ENCODE measurements around the gene CAP2.

Gene CAP2, protein sequence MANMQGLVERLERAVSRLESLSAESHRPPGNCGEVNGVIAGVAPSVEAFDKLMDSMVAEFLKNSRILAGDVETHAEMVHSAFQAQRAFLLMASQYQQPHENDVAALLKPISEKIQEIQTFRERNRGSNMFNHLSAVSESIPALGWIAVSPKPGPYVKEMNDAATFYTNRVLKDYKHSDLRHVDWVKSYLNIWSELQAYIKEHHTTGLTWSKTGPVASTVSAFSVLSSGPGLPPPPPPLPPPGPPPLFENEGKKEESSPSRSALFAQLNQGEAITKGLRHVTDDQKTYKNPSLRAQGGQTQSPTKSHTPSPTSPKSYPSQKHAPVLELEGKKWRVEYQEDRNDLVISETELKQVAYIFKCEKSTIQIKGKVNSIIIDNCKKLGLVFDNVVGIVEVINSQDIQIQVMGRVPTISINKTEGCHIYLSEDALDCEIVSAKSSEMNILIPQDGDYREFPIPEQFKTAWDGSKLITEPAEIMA

GRCh38 chr6:17392978-17393891 lies at the start of gene CAP2:
TSS of gene CAP2 (plus strand) at chr6:17393595. CDS start at chr6:17421556, 27,961 bp downstream.
- no peak for DNase-seq (ENCODE audit: low read depth)

DNA sequence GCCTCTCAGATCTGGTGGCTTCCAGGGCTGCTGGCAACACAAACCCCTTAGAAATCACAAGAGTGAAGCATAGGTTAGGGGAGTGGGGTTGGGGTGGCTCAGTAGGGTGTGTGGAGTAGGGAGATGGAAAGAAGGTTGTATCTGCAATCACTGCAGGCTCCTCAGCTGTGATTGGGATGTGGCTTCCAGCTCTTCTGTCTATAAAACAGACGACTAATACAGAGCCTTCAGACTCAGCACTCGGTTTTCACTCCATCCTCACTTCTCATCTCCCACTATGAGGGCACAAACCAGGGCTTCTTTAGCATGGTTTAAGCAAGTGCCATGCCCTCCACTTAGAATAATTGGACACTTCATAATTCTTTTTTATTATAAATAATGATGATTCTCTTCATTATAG lies 46.4 kb upstream of the CAP2 start:
- DNase-seq (ENCODE audit: low read depth) = no peak

- DNase-seq (ENCODE audit: low read depth) = no peak
Observed at GRCh38 chr6:17349427-17349826, 44.0 kb upstream of the CAP2 start.

DNA sequence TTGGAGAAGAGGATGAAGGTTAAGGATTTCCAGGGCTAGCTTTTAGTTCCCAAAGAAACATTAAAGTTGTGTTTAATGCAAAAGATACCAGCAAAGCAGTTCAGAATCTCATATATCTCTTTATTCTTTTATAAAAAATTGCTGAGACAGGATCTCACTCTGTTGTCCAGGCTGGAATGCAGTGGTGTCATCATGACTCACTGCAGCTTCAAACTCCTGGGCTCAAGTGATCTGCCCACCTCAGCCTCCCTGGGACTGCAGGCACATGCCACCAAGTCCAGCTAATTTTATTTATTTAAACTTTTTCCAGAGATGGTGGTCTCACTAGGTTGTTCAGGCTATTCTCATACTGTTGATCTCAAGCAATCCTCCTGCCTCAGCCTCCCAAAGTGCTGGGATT lies 41.1 kb upstream of the CAP2 start:
- no peak for DNase-seq (ENCODE audit: low read depth)

- no peak for DNase-seq (ENCODE audit: low read depth)
Observed at GRCh38 chr6:17353440-17354175, 39.8 kb upstream of the CAP2 start.

- DNase-seq (ENCODE audit: low read depth) = no peak
Observed at GRCh38 chr6:17354700-17355403, 38.5 kb upstream of the CAP2 start.

DNA sequence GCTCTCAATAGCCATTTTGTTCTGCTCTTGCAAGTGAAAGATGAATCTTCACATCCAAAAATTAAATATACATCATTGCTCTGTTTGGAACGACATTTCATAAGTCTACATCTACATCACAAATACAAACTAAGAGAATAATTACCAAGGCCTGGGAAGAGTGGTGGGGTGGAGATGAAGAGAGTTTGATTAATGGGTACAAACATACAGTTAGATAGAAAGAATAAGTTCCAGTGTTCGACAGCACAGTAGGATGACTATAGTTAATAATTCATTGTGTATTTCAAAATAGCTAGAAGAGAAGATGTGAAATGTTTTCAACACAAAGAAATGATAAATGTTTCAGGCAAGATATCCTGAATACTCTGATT lies 38.0 kb upstream of the CAP2 start:
- DNase-seq (ENCODE audit: low read depth) = no peak

GRCh38 chr6:17358515-17358914 lies 34.9 kb upstream of the CAP2 start:
- no peak for DNase-seq (ENCODE audit: low read depth)

- no peak for DNase-seq (ENCODE audit: low read depth)
Observed at GRCh38 chr6:17360564-17360963, 32.8 kb upstream of the CAP2 start.

- DNase-seq (ENCODE audit: low read depth) = no peak
Observed at GRCh38 chr6:17361013-17361412, 32.4 kb upstream of the CAP2 start.

- DNase-seq (ENCODE audit: low read depth) = no peak
Observed at GRCh38 chr6:17365961-17366360, 27.4 kb upstream of the CAP2 start.

GRCh38 chr6:17367868-17368267 lies 25.5 kb upstream of the CAP2 start:
- DNase-seq (ENCODE audit: low read depth) = no peak

DNA sequence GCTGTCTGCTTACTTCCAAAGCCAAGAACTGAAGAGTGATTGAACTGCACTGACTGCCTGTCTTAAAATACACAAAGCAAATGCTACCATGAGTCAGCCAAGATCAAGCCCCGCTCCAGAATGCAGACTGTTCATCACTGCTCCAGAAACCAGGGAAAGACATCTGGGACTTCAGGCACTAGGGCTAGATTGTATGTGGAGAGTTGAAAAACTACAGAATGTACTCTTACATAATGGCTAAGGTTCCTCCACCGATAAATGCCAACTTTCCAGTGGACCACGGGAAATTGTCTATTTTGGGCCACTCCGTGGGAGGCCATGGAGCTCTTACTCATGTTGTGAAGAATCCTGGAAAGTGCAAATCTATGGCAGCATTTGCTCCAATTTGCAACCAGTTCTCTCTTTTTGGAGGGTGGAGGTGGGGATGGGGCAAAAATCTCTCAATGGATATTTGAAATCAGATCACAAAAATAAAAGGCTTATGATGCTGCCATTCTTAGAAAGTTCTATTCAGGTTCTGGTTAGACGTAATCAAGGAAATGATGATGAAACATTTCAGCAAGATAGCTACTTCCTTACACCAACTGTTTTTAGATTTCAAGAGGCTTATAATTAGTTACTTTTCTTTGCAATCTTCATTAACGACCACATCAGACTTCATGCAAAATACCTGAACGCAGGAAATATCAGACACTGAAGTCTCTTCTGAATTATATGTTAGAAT lies 11.8 kb upstream of the CAP2 start:
- DNase-seq (ENCODE audit: low read depth) = no peak

DNA sequence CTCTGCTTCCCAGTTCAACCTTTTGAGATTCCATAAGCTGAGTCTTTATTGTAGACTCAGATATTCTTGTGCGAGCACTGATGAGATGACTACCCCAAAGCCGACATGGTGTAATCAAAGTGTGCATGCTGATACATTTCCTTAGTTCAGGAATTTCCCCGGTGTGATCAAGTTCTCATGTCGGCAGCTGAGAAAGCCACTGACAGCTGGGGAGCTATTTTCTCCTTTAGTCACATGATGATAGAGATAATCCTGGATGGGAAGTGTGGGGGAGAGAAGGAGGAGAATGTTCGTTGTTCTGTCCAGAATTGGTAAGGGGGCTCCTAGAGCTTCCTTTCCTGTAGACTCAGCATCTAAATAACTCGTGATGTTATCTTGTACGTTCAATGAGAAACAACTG lies 7.7 kb upstream of the CAP2 start:
- no peak for DNase-seq (ENCODE audit: low read depth)

DNA sequence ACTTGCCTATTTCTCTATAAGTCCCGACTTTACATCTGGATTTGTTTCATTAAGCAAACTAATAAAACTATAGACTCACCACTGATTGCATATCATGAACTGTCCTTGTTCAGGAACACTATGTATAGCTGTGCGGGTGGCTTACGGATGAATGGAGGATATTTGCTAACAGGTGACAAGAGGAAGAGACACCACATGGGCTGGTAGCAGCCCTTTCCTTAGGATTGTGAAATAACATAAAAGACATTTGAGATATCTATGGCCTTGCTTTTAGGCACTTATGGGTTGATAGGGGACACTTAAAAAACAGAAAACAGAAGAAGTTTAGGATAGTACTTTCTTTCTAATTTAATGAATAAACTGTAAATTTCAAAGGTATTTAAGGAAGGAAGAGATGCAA lies 5.0 kb upstream of the CAP2 start:
- no peak for DNase-seq (ENCODE audit: low read depth)

DNA sequence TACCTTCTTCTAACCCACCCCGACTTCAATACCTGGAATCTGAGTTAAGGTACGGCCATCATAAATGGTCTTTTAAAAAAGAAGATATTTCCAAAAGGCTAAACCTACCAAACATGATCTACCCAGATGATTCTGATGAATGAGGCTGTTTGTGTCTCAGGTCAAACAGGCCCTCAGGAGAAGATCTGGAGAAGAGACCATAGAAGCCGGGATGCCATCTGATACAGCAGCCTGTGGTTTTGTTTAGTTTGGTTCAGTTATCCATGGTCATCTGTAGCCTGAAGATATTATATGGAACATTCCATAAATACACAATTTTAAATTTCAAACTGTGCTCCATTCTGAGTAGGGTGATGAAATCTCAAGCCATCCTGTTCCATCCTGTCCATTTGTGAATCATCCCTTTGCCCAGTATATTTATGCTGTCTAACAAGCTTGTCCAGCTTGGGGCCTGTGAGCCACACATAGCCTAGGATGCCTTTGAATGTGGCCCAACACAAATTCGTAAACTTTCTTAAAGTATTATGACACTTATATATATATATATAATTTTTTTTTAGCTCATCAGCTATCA lies 4.0 kb upstream of the CAP2 start:
- no peak for DNase-seq (ENCODE audit: low read depth)

DNA sequence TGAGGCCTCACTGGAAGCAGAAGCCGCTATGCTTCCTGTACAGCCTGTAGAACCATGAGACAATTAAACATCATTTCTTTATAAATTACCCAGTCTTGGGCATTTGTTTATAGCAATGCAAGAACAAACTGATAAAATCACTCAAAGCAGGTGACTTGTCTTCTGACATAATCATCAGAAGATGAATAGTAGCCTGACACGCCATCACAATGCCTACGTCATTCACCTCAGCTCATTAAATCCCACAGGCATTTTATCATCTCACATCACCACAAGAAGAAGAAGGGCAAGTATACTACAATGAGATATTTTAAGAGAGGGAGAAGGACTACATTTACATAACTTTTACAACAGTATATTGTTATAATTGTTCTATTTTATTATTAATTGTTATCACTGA lies 3.1 kb upstream of the CAP2 start:
- DNase-seq (ENCODE audit: low read depth) = no peak

- DNase-seq (ENCODE audit: low read depth) = no peak
Observed at GRCh38 chr6:17391976-17392375, 1.4 kb upstream of the CAP2 start.

- DNase-seq (ENCODE audit: low read depth) = no peak
Observed at GRCh38 chr6:17393892-17394631, 667 bp downstream of the CAP2 start.

GRCh38 chr6:17395112-17395511 lies 1.7 kb downstream of the CAP2 start:
- no peak for DNase-seq (ENCODE audit: low read depth)

All from stimulated activated CD8-positive, alpha-beta memory T cell treated with anti-CD3 and anti-CD28 coated beads, Interleukin-12 subunit alpha, Interleukin-12 subunit beta, amount 100 ng/mL, for 1 hour (primary cell).